Loucy (cell line): ENCODE measurements around the gene RBM25.

Experiments used
- CTCF ChIP-seq: fragments of 200-600 bp; sonication (generic); conservative IDR thresholded peaks from 2 replicates; pipeline ENCODE4 v1.5.1; 2014; ENCODE audit warnings: mild to moderate bottlenecking, antibody characterized with exemption, low read length
- EZH2phosphoT487 ChIP-seq: fragments of 200-600 bp; IDR thresholded peaks from 2 replicates; pipeline ENCODE4 v1.6.1; 2018; ENCODE audit warnings: antibody characterized with exemption, mild to moderate bottlenecking, moderate library complexity, borderline replicate concordance

DNA sequence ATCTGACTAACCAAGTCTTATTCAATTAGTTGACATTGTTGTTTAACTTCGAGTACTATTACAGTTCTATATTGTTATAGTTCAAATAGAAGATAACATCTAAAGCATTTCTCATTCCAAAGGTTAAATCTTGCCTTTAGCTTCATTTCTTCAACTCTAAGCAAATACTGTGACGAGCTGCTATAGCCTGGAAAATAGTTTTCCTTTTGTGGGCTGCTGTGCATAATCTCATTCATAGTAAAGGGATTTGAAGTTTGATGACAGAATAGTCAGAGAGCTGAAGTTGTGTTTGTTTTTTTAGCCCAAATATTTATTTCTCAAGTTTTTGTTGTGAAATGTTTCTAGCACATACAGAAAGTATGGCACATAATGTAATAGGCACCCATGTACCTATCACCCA, 91.4 kb downstream of the RBM25 start:
- TF ChIP-seq CTCF (no peak), EZH2phosphoT487 (no peak)
